ENCODE data around the gene COBL.

The COBL gene

GRCh38 chr7:51354434-51354833 lies 37.8 kb upstream of the COBL start:
- H3K27me3 ChIP-seq = no peaks in the 10 kb centered on the region
- no peak overlapping the region for H3K4me3 ChIP-seq
- peaks cover 0 to 4% (median 0%) of the 10 kb centered on the region in 4 donors for H3K4me1 ChIP-seq
- no peak for DNase-seq
- no peak for TF ChIP-seq CTCF (IDR thresholded peaks at IDR 0.05)
- intact Hi-C loops (cut with DNase I; ENCODE audit: low total_unique reads) = no loop called here
- no peak overlapping the region for H3K27ac ChIP-seq
- no peaks in the 10 kb centered on the region for H3K36me3 ChIP-seq
- H3K9me3 ChIP-seq = no peaks in the 10 kb centered on the region

- H3K4me3 ChIP-seq = no peak overlapping the region
- no peaks in the 10 kb centered on the region for H3K36me3 ChIP-seq
- H3K27me3 ChIP-seq = no peaks in the 10 kb centered on the region
- H3K4me1 ChIP-seq = peaks cover 0 to 4% (median 0%) of the 10 kb centered on the region in 4 donors
- no peak for DNase-seq
- no peak overlapping the region for H3K27ac ChIP-seq
- TF ChIP-seq CTCF (IDR thresholded peaks at IDR 0.05) = no peak
- no peaks in the 10 kb centered on the region for H3K9me3 ChIP-seq
- intact Hi-C loops (cut with DNase I; ENCODE audit: low total_unique reads) = no loop called here
Observed at GRCh38 chr7:51352174-51353100, 35.8 kb upstream of the COBL start.

- no peaks in the 10 kb centered on the region for H3K9me3 ChIP-seq
- no peaks in the 10 kb centered on the region for H3K27me3 ChIP-seq
- H3K36me3 ChIP-seq = no peaks in the 10 kb centered on the region
- DNase-seq = no peak
- no peak for TF ChIP-seq CTCF (IDR thresholded peaks at IDR 0.05)
- no peak overlapping the region for H3K4me3 ChIP-seq
- intact Hi-C loops (cut with DNase I; ENCODE audit: low total_unique reads) = no loop called here
- H3K4me1 ChIP-seq = peaks cover 0 to 4% (median 0%) of the 10 kb centered on the region in 4 donors
- no peak overlapping the region for H3K27ac ChIP-seq
Observed at GRCh38 chr7:51351661-51352060, 35.1 kb upstream of the COBL start.

GRCh38 chr7:51350546-51350896 lies 33.9 kb upstream of the COBL start:
- peaks cover 0 to 4% (median 0%) of the 10 kb centered on the region in 4 donors for H3K4me1 ChIP-seq
- no peak overlapping the region for H3K4me3 ChIP-seq
- intact Hi-C loops (cut with DNase I; ENCODE audit: low total_unique reads) = no loop called here
- no peaks in the 10 kb centered on the region for H3K36me3 ChIP-seq
- no peaks in the 10 kb centered on the region for H3K9me3 ChIP-seq
- H3K27me3 ChIP-seq = no peaks in the 10 kb centered on the region
- no peak for TF ChIP-seq CTCF (IDR thresholded peaks at IDR 0.05)
- H3K27ac ChIP-seq = no peak overlapping the region
- no peak for DNase-seq

GRCh38 chr7:51349820-51350545 lies 33.4 kb upstream of the COBL start:
- H3K4me3 ChIP-seq = no peak overlapping the region
- H3K27ac ChIP-seq = no peak overlapping the region
- no peaks in the 10 kb centered on the region for H3K9me3 ChIP-seq
- no peaks in the 10 kb centered on the region for H3K36me3 ChIP-seq
- intact Hi-C loops (cut with DNase I; ENCODE audit: low total_unique reads) = no loop called here
- peaks cover 0 to 4% (median 0%) of the 10 kb centered on the region in 4 donors for H3K4me1 ChIP-seq
- no peak for DNase-seq
- H3K27me3 ChIP-seq = no peaks in the 10 kb centered on the region
- TF ChIP-seq CTCF (IDR thresholded peaks at IDR 0.05) = no peak
